Erythroblast (primary cell): ENCODE results near the gene TNRC6B.

ENCODE experiments used
- GATA1 ChIP-seq: IDR thresholded peaks from 2 replicates; pipeline ENCODE4 v1.6.1; 2011; ENCODE audit warnings: low read depth, mild to moderate bottlenecking, control low read depth, low read length, moderate library complexity
- POLR2A ChIP-seq: IDR thresholded peaks from 2 replicates; pipeline ENCODE4 v1.6.1; 2011; ENCODE audit warnings: mild to moderate bottlenecking, low read length

DNA sequence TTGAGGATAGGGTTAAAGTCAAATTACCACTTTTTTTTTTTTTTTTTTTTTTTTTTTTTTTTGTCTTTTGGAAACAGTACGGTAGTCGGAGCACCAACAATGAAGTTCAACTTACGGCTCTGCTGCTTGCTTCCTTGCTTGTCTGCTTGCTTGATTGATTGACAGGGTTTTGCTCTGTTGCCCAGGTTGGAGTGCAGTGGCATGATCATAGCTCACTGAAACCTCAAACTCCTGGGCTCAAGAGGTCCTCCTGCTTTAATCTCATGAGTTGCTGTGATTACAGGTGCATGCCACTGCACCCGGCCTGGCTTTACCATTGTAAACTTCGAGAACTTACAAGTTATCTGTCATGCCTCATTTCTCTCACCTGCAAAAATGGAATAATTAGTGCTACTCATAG, 198.4 kb downstream of the TNRC6B start:
- TF ChIP-seq POLR2A (no peak), GATA1 (no peak)
